RCC 7860 (cell line): Measurements from ENCODE around the gene CMTM5.
A peak's percentile ranks its signal among the peaks of the same experiment; 100 is the strongest.

Experiments
- DNase-seq: peaks from one replicate; pipeline ENCODE4 v3.0.0-alpha.2; 2015; ENCODE audit warnings: low spot score
- FAIRE-seq: peaks from 2 replicates; lab custom pipeline; 2012; peaks lifted over from hg19 to GRCh38; lab: Jason Lieb, UNC

The CMTM5 gene, protein sequence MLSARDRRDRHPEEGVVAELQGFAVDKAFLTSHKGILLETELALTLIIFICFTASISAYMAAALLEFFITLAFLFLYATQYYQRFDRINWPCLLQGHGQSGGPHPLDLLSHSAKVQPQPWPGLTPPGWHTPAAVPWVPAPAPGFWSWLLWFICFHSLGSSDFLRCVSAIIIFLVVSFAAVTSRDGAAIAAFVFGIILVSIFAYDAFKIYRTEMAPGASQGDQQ

DNA sequence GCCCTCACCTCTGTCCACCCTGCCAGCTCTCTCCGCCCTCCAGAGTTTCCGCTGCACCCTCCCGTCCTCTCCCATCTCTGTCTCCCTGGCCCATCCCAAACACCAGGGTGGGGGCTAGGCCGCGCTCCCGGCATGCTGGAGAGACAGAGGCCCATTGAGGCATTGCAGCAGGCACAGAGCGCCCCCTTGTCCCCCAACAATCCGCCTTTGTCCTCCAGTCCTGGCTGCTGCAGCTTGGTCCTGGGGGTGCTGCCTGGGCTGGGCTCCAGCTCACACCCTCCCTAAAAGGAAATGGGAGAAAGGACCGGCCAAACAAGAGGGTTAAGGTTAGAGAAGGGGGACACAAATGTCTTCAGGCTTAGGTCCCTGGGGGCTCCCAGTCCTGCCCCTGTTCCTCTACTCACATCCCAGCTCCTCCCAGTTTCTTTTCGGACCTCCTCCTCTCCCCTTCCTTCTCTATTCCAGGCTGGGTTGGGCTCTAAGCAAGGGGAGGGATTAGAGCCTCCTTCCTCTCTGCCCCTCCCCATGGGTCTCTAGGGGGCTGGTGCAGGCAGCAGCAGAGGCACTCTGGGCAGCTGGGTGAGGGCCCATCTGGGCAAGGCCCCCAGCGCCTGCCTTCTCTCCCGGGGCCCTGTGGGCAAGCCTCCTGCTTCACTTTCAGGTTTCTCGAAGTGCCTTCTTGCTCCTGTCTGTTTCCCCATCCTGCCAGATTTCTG, at the start of gene CMTM5:
CMTM5 (plus strand) TSS at position 565 of the 716 bp plus-strand sequence. CDS start 206 bp downstream, outside the sequence.
- no peak for DNase-seq
- FAIRE-seq, result no peak

DNA sequence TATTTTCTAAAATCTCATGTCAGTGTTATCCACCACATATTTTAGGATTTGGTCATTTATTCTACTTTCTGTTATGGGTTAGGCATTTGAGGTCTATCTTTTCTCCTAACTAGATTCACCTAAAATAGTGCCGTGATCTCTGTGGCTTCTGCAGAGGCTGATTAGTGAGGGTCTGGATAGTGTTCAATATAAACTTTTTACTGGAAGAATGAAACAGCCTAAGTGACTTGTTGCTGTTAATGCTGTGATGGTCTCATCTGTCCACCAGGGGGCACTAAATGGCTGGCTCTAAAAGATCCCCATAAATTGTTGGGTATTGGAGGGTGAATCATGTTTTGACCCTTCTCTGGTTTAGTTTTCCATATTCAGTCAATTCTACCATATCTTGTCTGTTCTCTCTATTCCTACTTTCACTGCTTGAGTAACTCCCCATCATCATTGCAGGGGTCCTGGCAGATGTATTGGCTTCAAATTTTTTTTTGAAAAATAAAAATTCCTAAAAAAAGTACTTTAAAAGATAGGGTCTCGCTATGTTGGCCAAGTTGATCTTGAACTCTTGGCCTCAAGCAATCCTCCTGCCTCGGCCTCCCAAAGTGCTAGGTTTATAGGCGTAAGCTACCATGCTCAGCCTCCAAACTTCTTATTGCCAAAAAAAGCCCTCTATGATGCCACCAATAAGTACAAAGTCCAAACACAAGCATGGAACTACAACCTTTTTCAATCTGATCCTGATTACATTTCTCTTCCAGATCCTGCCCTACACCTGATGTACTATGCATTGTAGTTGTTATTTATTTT, 48.7 kb upstream of the CMTM5 start:
- no peak for FAIRE-seq
- DNase-seq, result peak; percentile 24

DNA sequence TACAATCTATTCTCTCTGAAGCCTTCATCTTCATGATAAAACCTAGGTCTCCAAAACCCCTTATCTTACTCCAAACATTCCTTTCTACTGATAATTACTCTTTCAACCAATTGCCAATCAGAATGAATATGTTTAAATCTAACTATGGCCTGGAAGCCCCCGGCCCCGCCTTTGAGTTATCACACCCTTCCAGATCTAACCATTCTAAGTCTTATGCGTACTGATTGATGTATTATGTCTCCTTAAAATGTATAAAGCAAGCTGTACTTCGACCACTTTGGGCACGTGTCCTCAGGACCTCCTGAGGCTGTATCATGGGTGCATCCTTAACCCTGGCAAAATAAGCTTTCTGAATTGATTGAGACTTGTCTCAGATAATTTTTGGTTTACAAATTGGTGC, 41.2 kb upstream of the CMTM5 start:
- DNase-seq (no peak), FAIRE-seq (no peak)

DNA sequence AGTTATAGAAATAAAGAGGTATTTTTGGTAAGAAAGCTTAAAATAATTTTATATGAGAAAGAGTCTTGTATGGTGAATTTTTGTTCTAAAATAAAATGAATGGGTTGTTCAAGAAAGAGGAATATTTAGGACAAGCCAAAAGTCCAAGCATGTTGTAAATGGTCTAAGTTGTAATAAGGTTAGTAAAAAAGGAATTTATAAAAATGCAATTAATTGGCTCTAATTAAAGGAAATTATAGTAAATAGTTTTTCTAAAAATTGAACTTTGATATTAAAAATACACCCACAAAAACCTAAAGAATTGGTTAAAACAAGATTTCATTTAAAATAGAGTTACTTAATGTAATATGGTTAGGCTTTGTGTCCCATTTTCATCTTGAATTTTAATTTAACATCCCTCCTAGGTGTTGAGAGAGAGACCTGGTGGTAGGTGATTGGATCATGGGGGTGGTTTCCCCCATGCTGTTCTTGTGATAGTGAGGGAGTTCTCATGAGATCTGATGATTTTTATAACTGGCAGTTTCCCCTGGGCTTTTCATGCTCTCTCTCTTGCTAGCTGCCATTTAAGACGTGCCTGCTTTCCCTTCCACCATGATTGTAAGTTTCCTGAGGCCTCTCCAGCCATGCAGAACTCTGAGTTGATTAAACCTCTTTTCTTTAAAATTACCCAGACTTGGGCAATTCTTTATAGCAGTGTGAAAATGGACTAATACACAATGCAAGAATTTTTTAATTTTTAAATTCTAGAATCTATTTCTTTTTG, 37.2 kb upstream of the CMTM5 start:
- no peak for DNase-seq
- FAIRE-seq, result no peak

DNA sequence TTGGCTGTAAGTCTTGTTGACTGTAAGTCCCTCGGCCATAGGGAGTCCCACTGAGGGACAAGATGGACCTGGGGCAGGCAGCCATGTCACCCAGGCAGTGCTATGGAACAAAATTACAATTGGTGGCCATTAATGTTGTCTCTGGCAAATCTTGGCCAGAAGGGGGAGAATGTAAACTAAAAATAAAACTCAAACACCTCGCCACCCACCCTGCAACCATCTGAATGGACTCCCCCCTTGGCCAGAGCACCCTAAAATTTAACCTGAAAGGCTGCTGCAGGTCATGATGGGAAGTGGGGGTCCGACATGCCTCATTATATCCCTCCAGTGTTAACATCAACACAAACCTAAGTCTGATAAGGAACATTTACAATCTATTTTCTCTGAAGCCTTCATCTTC, 32.4 kb upstream of the CMTM5 start:
- FAIRE-seq (no peak), DNase-seq (no peak)

DNA sequence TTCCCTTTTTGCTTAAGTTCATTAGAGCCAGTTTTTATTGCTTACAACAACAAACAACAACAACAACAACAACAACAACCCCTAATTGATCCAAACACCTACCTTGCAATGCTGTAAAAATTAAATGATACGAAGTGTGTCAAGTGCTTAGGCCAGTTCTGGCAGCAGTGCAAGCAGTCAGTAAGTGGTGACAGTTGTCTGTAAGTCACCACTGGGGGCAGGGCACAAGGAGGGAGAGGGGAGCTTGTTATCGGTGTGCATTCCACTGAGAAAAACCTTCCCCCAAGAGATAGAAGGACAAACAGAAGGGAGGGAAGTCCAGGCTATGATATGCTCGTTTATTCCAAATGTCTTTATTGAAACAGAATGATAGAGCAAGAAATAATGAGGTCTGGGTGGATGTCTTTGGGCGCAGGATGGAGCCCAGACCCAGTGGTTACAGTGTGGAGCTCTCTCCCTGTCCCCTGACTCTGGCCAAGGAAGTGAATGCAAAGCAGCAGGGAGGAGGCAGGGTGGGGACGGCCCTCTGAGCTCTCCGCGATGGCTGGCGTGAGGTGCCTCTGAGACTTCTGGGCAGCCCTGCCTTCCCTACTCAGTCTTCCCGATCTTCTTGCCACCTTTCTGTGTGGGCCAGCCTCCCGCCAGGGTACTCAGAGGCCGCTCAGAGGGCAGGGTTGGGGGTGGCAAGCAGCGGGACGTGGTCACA, 30.7 kb upstream of the CMTM5 start:
- FAIRE-seq, result no peak
- no peak for DNase-seq

DNA sequence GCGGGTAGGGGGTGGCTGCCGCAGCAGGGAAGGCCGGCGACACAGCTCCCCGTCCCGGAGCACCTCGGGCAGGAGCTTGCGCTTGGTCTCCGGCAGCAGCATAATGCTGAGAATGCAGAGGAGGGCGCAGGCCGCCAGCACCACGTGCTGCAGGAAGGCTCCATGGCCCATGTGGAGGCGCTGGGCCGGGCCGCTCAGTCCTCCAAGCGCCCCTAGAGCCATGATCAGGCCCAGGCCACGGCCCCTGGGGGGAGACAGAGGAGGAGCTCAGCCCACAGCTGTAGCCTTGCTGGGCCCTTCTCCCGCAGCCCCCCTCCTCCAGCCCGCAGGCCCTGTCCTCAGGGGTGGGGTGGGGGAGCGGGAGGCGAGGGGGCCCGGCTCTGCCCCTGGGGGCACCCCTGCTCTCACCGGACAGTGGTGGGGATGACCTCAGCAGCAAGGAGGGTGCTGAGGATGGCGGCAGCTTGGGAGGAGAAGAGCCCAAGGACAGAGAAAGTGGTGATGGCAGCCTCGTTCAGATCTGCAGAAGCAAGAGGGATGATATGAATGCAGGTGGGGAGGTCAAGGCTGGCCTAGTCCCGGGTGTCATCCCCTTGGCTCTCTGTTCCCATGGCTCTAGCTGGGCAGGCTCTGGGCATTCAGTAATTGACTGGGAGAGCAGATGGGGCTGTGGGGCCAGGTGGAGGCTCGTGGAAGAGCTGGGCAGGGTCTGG, 30.0 kb upstream of the CMTM5 start:
- FAIRE-seq, result no peak
- no peak for DNase-seq

DNA sequence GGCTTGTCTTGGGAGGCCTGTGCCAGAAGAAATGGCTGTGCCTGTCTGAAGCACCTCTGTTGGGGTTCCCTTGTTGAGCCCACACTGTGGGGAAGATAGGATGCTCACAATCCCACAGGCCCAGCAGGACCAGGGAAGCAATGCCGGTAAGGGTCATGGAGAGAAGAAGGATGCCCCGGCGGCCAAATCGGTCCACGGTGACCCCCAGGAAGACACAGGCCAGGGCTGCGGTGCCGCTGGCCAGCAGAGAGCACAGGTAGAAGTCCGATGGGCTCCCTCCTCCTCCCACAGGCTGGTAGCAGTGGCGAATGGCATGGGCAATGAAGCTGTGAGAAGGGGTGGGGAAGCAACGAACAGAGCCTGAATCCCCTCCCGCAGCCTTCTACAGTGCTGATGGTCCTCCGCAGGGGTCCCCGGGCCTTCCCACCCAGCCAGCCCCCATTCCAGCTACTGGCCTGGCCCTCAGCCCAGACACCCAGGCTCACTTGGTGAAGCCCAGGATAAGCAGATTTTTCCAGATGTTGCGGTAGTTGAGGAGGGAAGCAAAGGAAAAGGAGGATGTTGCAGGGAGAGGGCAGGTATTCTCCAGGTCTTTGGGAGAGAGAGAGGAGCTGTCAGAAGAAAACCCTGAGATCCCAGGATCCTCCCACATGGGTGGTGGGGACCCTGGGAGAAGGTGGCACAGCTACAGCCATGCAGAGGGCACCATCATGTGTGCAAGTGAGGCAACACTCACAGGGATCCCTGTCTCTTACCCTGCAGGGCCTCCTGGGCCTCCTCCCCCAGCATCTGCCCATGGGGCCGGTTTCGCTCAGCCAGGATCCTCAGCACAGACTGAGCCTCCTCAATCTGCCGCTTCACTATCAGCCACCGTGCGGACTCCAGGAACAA, 29.2 kb upstream of the CMTM5 start:
- no peak for FAIRE-seq

DNA sequence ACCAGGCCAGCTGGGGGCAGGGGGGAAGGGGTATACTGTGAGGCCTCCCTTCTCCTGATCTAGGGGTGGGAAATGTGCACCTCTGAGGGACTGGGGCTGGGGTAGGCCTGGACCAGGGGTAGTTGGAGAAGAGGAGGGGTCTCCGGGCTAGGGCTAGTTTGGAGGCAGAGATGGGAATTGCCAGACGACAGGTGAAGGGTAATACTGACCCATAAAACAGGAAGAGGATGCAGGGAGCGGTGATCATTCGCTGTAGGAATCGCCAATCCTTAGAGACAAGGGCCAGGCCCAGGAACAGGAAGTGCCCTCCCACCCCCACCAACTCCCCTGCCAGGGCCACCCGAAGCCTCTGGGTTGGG, 28.6 kb upstream of the CMTM5 start:
- FAIRE-seq (no peak), DNase-seq (no peak)

More for the DNA sequence above, 29.2 kb upstream of the CMTM5 start:
- DNase-seq, result no peak

DNA sequence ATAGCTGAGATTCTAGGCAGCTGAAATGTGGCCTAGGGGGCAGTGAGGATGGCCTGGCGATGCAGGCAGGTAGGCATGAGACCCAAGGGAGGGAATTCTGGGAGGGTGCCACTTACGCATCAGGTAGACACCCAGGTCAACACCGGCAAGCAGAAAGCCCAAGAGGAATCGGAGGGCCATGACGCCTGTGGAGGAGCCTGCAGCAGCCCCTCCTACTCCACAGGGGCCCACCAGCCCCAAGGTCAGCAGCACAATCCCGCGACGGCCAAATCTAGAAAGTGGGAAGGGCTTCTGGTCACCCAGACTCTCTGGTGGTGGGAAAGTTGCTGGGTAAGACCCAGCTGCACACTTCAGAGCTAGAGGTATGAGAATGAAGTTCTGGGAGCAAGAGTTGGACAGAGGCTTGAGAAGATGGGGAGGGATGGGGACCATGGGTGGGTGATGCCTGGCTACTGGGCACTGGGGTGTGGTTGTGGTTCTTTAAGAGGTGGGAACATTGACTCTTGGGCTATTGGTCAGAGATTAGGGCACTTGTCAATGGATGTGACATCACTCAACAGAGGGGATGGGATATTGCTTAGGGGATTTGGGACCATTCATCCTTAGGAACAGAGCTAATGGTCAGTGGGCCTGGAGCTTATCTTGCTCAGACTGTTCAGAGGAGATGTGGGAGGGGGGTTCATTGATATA, 27.5 kb upstream of the CMTM5 start:
- DNase-seq (no peak), FAIRE-seq (no peak)

DNA sequence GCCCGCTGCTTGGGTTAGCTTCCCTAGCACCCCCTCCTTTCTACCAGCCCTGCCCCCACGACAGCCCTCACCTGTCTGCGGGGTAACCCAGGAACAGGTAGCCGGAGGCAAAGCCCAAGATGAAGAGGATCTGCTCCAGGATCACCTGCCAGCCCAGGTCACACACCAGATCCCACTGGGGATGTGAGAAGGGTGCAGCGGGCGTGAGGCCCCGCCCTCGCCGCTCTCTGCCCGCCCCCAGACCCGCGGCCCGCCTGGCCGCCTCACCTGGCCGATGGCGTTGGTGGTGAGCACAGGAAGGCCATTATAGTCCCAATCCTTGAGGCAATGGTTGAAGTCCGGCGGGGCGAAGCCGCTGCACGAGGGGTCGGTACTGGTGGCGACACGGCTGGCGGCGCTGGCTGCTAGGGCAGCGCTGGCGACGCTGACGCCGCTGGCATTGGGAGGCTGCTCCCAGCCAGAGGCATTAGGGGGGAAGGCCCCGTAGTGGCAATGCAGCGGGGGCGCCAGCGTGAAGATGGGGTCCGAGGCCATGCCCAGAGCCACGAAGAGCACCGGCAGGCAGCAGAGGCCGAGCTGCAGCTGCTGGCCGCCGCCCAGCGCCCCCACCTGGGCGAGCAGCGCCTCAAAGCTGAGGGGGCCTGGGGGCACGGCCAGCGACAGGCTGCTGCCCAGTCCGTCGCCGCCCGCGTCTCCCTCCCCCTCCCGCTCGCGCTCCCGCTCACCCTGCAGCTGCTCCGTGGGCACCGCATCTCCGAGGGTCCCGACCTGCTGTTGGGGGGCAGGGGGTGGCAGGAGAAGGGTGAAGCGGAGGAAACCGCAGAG, 25.0 kb upstream of the CMTM5 start:
- no peak for DNase-seq

DNA sequence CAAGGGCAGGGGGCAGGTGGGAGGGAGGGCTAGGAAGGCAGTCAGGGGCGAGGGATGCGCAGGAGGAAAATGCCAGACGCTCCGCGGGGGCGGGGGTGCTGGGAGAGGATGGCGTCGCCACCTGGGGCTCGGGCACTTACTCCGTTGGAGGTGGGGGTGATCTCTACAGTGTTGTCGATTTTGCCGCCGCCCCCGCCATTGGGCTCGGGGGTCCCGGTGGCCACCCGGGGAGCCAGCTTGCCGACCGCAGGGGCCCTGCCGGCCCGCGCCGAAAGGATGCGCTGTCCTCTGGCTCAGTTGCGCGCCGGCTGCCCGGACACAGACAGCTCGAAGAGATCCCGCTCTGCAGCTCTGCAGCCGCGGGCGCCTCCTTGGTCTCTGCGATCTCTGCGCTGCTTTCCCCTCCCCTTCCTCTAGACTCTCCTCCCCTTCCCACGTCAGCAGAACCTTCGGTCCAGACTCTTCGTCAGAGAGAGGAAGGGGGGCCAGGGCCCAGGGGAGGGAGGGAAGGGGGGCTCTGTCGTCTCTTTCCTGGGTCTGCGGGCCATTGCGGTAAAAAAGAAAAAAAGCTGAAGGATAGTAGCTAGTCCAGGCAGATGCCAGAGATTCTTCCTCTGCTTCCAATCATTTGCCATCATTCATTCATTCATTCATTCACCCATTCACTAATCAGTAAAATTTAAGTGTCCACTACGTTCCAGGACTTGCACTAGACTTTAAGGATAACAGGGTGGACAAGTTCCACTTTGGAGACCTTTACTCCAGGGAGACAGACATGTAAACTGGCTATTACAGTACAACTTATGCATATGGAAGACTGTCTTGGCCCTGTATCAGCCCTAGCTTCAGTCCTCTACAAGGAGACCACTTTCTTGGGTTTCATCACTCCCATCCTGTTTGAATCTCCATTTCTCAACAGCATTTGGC, 24.1 kb upstream of the CMTM5 start, which contains the start of gene SLC22A17:
SLC22A17 (minus strand) TSS at position 382 of the 927 bp plus-strand sequence.
- DNase-seq (no peak), FAIRE-seq (no peak)

More for the DNA sequence above, 25.0 kb upstream of the CMTM5 start:
- FAIRE-seq, result no peak

DNA sequence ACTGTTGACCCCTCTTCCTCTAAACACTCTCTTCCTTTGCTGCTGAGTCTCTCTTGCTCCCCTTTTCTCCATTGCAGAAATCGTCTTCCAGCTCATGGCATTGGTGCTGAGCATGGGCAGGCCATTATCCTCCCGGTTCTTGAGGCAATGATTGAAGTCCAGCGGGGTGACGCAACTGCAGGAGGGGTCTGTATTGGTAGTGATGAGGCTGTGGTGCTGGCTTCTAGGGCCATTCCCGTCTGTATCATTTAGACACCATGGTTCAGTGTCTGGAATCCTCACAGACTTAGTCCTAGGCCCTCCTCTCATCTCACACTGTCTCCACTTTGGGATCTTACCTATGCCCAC, 23.4 kb upstream of the CMTM5 start:
- FAIRE-seq (no peak), DNase-seq (no peak)

DNA sequence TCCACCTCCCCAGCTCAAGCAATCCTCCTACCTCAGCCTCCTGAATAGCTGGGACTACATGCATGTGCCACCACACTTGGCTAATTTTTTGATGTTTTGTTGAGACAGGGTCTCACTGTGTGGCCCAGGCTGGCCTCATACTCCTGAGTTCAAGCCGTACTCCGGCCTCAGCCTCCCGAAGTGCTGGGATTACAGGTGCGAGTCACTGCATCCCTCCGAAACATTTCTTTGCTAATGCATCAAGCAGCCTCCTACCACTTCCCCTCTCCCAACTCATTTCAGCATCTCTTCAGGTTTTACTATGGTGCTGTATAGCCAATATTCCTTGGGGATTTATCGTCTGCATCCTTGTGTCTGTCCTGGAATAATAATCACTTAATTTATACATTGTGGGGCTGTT, 21.9 kb upstream of the CMTM5 start:
- no peak for DNase-seq
- no peak for FAIRE-seq

DNA sequence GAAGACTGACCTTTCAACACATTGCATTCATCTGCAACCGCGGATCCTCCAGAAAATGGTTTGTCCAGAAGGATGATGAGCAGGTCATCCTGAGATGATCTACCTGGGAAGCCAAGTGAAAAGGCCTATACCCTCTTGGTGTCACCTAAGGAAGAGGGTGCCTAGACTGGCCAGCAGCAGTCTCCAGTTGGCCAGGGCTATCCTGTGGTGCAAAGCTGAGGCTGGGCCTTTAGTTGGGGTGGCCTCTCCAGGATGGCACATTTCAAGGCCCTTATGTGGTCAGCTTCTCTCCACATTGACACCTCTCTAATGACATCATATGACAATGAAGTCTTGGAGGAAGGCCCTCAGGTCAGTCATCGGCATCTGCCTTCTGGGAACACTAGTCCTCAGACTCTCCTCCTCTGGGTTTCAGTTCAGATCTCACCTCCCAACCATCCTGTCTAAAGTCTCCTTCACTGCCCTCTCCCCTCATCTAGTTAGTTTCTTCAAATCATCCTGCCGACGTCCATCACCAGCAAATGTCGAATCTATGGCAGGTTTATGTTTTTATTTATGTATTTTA, 20.9 kb upstream of the CMTM5 start:
- DNase-seq (no peak), FAIRE-seq (no peak)

DNA sequence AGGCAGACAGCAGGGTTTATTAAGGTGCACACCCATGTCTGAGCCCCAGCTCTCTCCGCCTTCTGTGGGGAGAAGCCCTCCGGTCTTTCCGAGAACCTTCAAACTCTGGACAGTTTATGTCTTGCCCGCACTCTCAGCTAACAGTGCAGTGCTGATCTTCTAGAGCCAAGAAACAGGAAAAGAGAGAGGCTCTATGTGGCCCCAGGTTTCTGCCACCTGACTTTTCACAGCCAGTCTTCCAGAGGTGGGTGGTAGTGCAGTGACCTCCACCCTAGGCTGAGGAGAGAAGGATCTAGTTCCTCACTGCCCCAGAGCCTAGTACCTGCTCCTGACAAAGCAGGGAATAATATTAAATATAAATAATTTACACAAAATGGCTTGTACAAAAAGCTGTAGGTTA, 20.2 kb upstream of the CMTM5 start:
- FAIRE-seq (no peak), DNase-seq (no peak)
